Glutamatergic neuron (in vitro differentiated cells): ENCODE results near the gene ANKDD1B. TPM values are rescaled to one million over a fixed set of nuclear protein-coding genes. Genes with fewer than 3 reads are reported as not detected.

ENCODE experiments used
- DNase-seq: peaks from one replicate; pipeline ENCODE4 v3.0.0; 2022
- H3K27ac Mint-ChIP-seq: one replicate; pipeline ENCODE4 v1.8.0; 2020; ENCODE audit warnings: mild to moderate bottlenecking, mixed read lengths, inconsistent platforms; ENCODE audit not compliant: unreplicated experiment
- H3K27me3 Mint-ChIP-seq: one replicate; pipeline ENCODE4 v1.8.0; 2020; ENCODE audit warnings: mild to moderate bottlenecking, moderate library complexity, mixed read lengths, inconsistent platforms; ENCODE audit not compliant: unreplicated experiment
- H3K36me3 Mint-ChIP-seq: one replicate; pipeline ENCODE4 v1.8.0; 2020; ENCODE audit warnings: mild to moderate bottlenecking, mixed read lengths, inconsistent platforms; ENCODE audit not compliant: unreplicated experiment
- H3K4me1 Mint-ChIP-seq: one replicate; pipeline ENCODE4 v1.8.0; 2020; ENCODE audit warnings: mild to moderate bottlenecking, low read depth, mixed read lengths, inconsistent platforms; ENCODE audit not compliant: unreplicated experiment
- H3K4me3 Mint-ChIP-seq: one replicate; pipeline ENCODE4 v1.8.0; 2020; ENCODE audit warnings: mild to moderate bottlenecking, mixed read lengths, inconsistent platforms; ENCODE audit not compliant: unreplicated experiment
- H3K9me3 Mint-ChIP-seq: one replicate; pipeline ENCODE4 v1.8.0; 2020; ENCODE audit warnings: mild to moderate bottlenecking, moderate library complexity, mixed read lengths, inconsistent platforms; ENCODE audit not compliant: unreplicated experiment
- CTCF ChIP-seq: fragments of 200-600 bp; sonication (generic); IDR thresholded peaks from one replicate; pipeline ENCODE4 v1.5.0; 2021; ENCODE audit not compliant: partially characterized antibody, unreplicated experiment
- total RNA-seq: library from RNA; stranded (reverse); fragmentation: NEBNext Ultra II Directional; extraction: Animal tissue kit (Norgen Biotek cat#: 25700); gene quantifications from one replicate; pipeline ENCODE4 v1.2.1, GENCODE V29; 2021; ENCODE audit not compliant: unreplicated experiment

The ANKDD1B gene
- total RNA-seq, 1 donor from 2014 or later = 2.3 TPM

GRCh38 chr5:75670577-75670976 is 59.3 kb downstream of the ANKDD1B start:
- Mint-ChIP-seq H3K4me3 (no peak overlapping the region), H3K27me3 (peaks cover 1% of the 10 kb centered on the region), H3K4me1 (peaks cover 15% of the 10 kb centered on the region), H3K36me3 (peaks cover 5% of the 10 kb centered on the region), H3K27ac (no peak overlapping the region), H3K9me3 (no peaks in the 10 kb centered on the region)
- no peak for TF ChIP-seq CTCF
- DNase-seq = no peak

GRCh38 chr5:75671506-75671905 is 60.3 kb downstream of the ANKDD1B start:
- Mint-ChIP-seq H3K4me3 (no peak overlapping the region), H3K27me3 (peaks cover 1% of the 10 kb centered on the region), H3K9me3 (no peaks in the 10 kb centered on the region), H3K27ac (no peak overlapping the region), H3K36me3 (peaks cover 5% of the 10 kb centered on the region), H3K4me1 (peaks cover 15% of the 10 kb centered on the region)
- no peak for TF ChIP-seq CTCF
- DNase-seq = no peak

- Mint-ChIP-seq H3K27me3 (peaks cover 1% of the 10 kb centered on the region), H3K4me3 (no peak overlapping the region), H3K9me3 (no peaks in the 10 kb centered on the region), H3K4me1 (peaks cover 15% of the 10 kb centered on the region), H3K36me3 (peaks cover 5% of the 10 kb centered on the region), H3K27ac (no peak overlapping the region)
- DNase-seq = no peak
- TF ChIP-seq CTCF = no peak
Measured at GRCh38 chr5:75672616-75673015, 61.4 kb downstream of the ANKDD1B start.

GRCh38 chr5:75675783-75676182 is 64.5 kb downstream of the ANKDD1B start:
- no peak for TF ChIP-seq CTCF
- Mint-ChIP-seq H3K27ac (no peak overlapping the region), H3K4me1 (no peaks in the 10 kb centered on the region), H3K27me3 (no peaks in the 10 kb centered on the region), H3K9me3 (no peaks in the 10 kb centered on the region), H3K4me3 (no peak overlapping the region), H3K36me3 (peaks cover 5% of the 10 kb centered on the region)
- DNase-seq = no peak

- DNase-seq = no peak
- Mint-ChIP-seq H3K27me3 (no peaks in the 10 kb centered on the region), H3K27ac (no peak overlapping the region), H3K9me3 (no peaks in the 10 kb centered on the region), H3K4me3 (no peak overlapping the region), H3K4me1 (no peaks in the 10 kb centered on the region), H3K36me3 (no peaks in the 10 kb centered on the region)
- no peak for TF ChIP-seq CTCF
Measured at GRCh38 chr5:75677607-75678006, 66.4 kb downstream of the ANKDD1B start.
